Colonic mucosa (tissue), 4 donors: Measurements from ENCODE around the gene AGRN. TPM values are rescaled to one million over a fixed set of nuclear protein-coding genes. Genes with fewer than 3 reads are reported as not detected.

Experiments used
- DNase-seq: peaks from one replicate; pipeline ENCODE4 v3.0.0-alpha.2; 2020
- H3K27ac ChIP-seq: fragments of 200-600 bp; one replicate; pipeline ENCODE4 v1.8.0; 2021
- H3K27me3 ChIP-seq: fragments of 200-600 bp; one replicate; pipeline ENCODE4 v1.8.0; 2021
- H3K36me3 ChIP-seq: fragments of 200-600 bp; one replicate; pipeline ENCODE4 v1.8.0; 2021
- H3K4me1 ChIP-seq: fragments of 200-600 bp; one replicate; pipeline ENCODE4 v1.8.0; 2021; ENCODE audit warnings: mild to moderate bottlenecking
- H3K4me3 ChIP-seq: fragments of 200-600 bp; one replicate; pipeline ENCODE4 v1.8.0; 2021
- H3K9ac ChIP-seq, 2 donors: one replicate each; pipeline ENCODE4 v1.7.0; 2013; ENCODE audit warnings: control low read depth in 2 of 2, low read depth in 2 of 2, low read length in 2 of 2
- H3K9me3 ChIP-seq: fragments of 200-600 bp; one replicate; pipeline ENCODE4 v1.8.0; 2021
- CTCF ChIP-seq: fragments of 200-600 bp; IDR thresholded peaks from one replicate; pipeline ENCODE4 v1.8.0; 2022; ENCODE audit warnings: antibody characterized with exemption, mild to moderate bottlenecking
- intact Hi-C: fragments of 100-400 bp; cut with DNase I; formaldehyde crosslinking; loops from one replicate; pipeline ENCODE4 v1.14.1; 2022
- total RNA-seq, 2 donors: library from RNA; stranded (reverse); fragmentation: NEBNext Ultra II Directional in 1 of 2; extraction: Animal tissue kit (Norgen Biotek cat#: 25700) in 1 of 2; gene quantifications; one replicate each; pipeline ENCODE4 v1.2.1, GENCODE V29; 2021
- donor health status: healthy.
- donor health status: DM: no; HTN: no; CAD: no.
- donor health status: DM: no; HTN: no; CAD: no.

The AGRN gene
- total RNA-seq, 2 donors from 2014 or later, result 68.1 to 106 TPM

- no peaks in the 10 kb centered on the region for H3K36me3 ChIP-seq
- peaks cover 5% of the 10 kb centered on the region for H3K4me1 ChIP-seq
- no peaks in the 10 kb centered on the region for H3K27me3 ChIP-seq
- H3K9me3 ChIP-seq, result no peaks in the 10 kb centered on the region
- no peak for DNase-seq
- H3K9ac ChIP-seq, result no peak overlapping the region
- H3K27ac ChIP-seq, result no peak overlapping the region
- intact Hi-C loops, result no loop called here
- no peak for TF ChIP-seq CTCF
- no peak overlapping the region for H3K4me3 ChIP-seq
These were observed 64.7 kb downstream of the AGRN start for GRCh38 chr1:1084372-1085170.

DNA sequence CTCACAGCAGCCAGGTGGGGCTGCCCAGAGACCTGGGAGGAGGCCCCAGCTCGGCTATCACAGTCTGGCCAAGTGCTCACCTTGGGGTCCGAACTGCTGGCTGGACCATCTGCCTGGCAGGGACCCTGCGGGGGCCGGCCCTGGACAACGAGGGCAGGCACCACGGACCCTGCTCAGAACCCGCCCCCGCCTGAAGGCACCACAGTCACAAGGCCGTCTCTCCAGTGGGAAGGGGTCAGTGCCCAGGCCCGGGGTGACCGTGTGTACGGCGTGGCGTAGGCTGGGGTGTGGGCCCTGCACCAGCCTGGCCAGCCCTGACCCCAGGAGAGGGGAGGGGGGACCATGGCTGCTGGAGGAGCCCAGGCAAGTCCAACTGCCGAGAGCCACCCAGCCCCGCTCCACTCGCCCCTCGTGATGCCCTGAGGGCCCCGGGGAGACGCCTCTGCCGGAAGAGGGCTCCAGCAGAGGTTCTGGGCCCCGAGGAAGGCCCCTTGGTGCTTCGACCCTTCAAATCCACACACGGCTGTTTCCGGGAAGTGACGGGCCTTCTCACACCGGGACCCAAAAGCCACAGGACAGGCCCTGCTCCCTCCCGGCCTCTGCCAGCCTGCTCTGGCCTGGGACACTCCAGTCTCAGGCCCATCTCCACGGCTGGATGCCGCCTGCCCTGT lies 65.4 kb downstream of the AGRN start:
- Histone ChIP-seq H3K27ac (no peak overlapping the region), H3K36me3 (no peaks in the 10 kb centered on the region), H3K27me3 (no peaks in the 10 kb centered on the region), H3K9me3 (no peaks in the 10 kb centered on the region), H3K4me1 (no peaks in the 10 kb centered on the region), H3K9ac (no peak overlapping the region), H3K4me3 (no peak overlapping the region)
- DNase-seq, result no peak
- intact Hi-C loops, result no loop called here
- no peak for TF ChIP-seq CTCF

- H3K27me3 ChIP-seq, result no peaks in the 10 kb centered on the region
- DNase-seq, result no peak
- H3K36me3 ChIP-seq, result no peaks in the 10 kb centered on the region
- H3K27ac ChIP-seq, result no peak overlapping the region
- no peak overlapping the region for H3K4me3 ChIP-seq
- H3K9me3 ChIP-seq, result no peaks in the 10 kb centered on the region
- H3K9ac ChIP-seq, result no peak overlapping the region
- TF ChIP-seq CTCF, result no peak
- H3K4me1 ChIP-seq, result no peaks in the 10 kb centered on the region
- intact Hi-C loops, result no loop called here
These were observed 66.3 kb downstream of the AGRN start for GRCh38 chr1:1085911-1086841.

DNA sequence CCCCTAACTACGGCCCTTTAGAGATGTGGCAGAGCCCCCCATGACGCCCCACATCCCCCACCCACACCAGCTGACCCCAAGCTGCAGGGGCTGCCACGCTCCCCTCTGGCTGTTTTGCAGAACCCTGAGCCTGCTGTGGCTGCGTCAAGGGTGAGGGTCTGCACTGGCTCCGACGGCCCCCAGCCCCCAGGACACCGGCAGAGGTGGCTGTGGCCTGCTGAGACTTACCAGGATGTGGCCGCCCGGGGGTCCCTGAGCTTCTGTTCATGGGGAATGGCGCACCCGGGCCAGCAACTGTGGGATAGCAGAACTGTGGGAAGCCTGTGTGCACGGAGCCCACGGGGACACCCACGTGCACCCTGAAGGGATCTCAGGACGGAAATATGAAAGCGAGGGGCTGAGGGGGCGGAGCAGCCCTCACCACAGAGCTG lies 67.0 kb downstream of the AGRN start:
- Histone ChIP-seq H3K4me1 (no peaks in the 10 kb centered on the region), H3K9me3 (no peaks in the 10 kb centered on the region), H3K9ac (no peak overlapping the region), H3K4me3 (no peak overlapping the region), H3K36me3 (no peaks in the 10 kb centered on the region), H3K27me3 (no peaks in the 10 kb centered on the region), H3K27ac (no peak overlapping the region)
- no peak for DNase-seq
- TF ChIP-seq CTCF, result no peak
- intact Hi-C loops, result no loop called here

GRCh38 chr1:1087351-1088028 lies 67.6 kb downstream of the AGRN start:
- H3K4me3 ChIP-seq, result no peak overlapping the region
- no peak for TF ChIP-seq CTCF
- no peak for DNase-seq
- H3K9ac ChIP-seq, result no peak overlapping the region
- intact Hi-C loops, result no loop called here
- no peaks in the 10 kb centered on the region for H3K27me3 ChIP-seq
- no peak overlapping the region for H3K27ac ChIP-seq
- H3K9me3 ChIP-seq, result no peaks in the 10 kb centered on the region
- no peaks in the 10 kb centered on the region for H3K36me3 ChIP-seq
- no peaks in the 10 kb centered on the region for H3K4me1 ChIP-seq
